GM23248 (cell line): ENCODE measurements around the gene GAS2.

Experiments used
- EZH2 ChIP-seq: fragments of 200-600 bp; sonication (generic); IDR thresholded peaks from 2 replicates; pipeline ENCODE4 v1.6.1; 2018; ENCODE audit warnings: antibody characterized with exemption, mild to moderate bottlenecking; ENCODE audit not compliant: insufficient read depth, poor library complexity, severe bottlenecking
- EZH2phosphoT487 ChIP-seq: fragments of 200-600 bp; sonication (generic); IDR thresholded peaks from 2 replicates; pipeline ENCODE4 v1.6.1; 2018; ENCODE audit warnings: antibody characterized with exemption, moderate library complexity, mild to moderate bottlenecking, low read depth; ENCODE audit not compliant: insufficient read depth

- TF ChIP-seq EZH2phosphoT487 = no peak
- no peak for TF ChIP-seq EZH2
Observed at GRCh38 chr11:22787055-22787454, 120.6 kb downstream of the GAS2 start.
